NCI-H2196 treated with DMSO at 0.1 percent for 48 hours (cell line): ENCODE measurements around the gene HENMT1.

Source experiments
- DNase-seq: peaks from one replicate; lab custom pipeline; 2025; ENCODE audit not compliant: unreplicated experiment; lab: John Stamatoyannopoulos, UW

Gene HENMT1

DNA sequence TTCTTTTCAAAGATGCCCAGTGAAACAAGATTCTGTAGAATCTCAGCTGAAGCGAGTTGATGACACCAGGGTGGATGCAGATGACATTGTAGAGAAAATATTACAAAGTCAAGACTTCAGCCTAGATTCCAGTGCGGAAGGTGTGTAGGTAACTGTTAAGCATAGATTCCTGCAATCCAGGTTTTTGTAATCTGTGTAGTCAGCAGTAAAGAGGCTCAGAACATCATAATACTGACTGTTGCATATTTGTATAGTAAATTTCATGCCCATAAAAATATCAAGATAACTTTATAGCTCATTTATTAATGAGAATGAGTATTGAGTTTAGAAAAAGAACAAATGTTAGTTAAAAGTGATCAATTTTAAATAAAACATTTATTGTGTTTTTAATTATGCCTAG, 32.2 kb downstream of the HENMT1 start:
- DNase-seq: no peak

DNA sequence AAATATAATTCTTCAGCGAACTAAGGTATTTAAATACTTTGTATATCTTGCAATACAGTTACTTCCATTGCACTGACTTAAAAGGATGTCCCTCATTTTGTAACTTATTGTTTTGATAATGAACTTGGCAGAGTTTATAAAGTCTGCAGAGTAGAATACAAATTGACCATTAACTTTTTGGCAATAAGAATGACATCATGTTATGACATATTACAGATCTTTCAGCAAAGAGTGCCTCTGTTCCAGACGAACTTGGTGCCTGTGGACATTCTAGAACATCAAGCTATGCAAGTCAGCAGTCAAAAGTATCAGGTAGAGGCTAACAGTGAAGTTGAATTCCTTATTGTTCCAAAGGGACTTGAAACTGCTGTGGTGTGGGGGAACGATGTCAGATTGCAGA, 32.9 kb downstream of the HENMT1 start:
- DNase-seq: no peak

DNA sequence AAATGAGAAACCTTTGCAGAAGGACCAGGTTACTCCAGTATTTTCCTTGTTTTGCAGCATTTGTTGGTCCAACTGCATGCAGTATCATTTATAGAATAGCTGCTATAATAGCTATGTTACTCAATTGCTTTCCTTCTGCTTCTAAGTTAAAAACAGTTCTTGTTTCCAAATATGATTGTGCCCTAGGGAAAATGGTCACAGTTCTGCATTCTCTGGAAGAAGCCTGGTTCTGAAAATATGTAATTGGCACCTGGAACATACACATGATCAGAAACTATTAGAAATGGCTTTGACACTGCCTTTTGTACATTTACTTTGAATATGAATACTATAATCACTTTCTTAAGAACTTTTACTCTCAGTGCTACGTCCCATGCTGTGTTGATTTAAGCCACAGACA, 33.6 kb downstream of the HENMT1 start:
- DNase-seq: no peak

GRCh38 chr1:108624069-108624468, 36.8 kb downstream of the HENMT1 start:
- DNase-seq: no peak

DNA sequence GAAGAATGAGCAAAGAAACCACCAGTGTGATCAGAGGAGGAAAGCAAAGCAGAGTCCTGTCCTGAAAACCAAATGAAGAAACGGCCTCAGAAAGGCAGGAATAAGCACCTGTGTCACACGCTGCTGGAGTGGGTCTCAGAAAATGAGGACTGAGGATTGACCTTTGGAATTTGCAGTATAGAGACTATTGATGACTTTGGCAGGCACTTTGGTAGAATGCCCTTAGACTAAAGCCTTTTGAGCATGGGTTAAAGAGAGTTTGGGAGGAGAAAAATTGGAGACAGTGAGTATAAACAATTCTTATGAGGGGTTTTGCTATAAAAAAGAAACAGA, 43.2 kb downstream of the HENMT1 start:
- no peak for DNase-seq

- no peak for DNase-seq
Observed at GRCh38 chr1:108617008-108617723, 43.7 kb downstream of the HENMT1 start.

GRCh38 chr1:108615544-108615943, 45.3 kb downstream of the HENMT1 start:
- no peak for DNase-seq

DNA sequence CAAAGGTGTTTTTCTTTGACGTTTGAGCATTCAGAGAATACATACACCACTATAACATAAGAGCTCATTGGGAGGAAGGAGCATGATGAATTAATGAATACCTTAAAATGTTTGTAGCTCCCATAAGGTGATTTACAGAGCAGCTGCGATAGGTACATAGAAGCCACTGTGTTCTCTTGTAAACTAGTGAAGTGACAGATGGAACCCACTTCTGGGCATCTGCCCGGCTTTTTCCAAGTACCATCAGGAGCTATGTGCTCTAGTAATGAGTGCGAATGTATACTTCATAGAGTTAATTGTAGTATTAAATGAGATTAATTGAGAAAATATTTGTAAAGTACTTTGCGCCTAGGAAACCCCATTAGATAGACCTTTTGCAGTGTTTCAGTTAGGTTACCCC, 48.4 kb downstream of the HENMT1 start:
- no peak for DNase-seq

- no peak for DNase-seq
Observed at GRCh38 chr1:108611984-108612383, 48.9 kb downstream of the HENMT1 start.

DNA sequence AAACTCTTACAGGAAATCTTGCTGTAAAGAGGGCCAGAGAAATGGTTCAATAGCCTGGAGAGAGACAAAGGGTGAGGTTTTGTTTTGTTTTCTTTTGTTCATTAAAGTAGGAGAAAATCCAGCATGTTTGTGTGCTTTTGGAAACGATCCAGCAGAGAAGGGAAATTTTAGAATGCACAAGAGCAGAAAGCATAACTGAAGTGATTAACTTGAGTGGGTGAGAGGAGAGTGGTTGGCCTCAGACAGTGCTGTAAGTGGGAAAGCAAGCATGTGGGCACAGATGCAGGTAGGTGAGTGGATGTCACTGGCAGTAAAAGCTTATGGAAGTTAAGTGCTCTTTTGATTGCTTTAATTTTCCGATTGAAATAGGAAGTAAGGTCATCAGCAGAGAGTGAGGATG, 50.8 kb downstream of the HENMT1 start:
- peak; percentile 37 for DNase-seq

- no peak for DNase-seq
Observed at GRCh38 chr1:108609483-108610049, 51.3 kb downstream of the HENMT1 start.

DNA sequence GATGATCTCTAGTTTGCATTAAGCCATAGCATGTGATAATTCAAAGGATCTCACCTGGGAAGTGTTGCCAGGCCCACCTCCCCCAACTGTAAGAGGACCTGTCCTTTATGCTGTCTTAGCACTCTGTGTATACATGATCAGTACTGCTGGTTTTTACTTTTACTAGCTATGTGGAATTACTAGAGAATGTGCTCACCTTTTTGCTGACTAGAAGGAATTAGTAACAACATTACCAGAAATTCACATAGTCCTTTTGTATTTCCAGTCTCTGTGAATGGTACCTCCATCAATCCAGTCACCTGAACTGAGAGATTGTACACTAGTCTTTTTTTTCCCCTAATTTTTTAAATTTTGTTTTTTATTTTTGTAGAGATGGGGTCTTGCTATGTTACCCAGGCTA, 54.4 kb downstream of the HENMT1 start:
- DNase-seq: no peak

- DNase-seq: no peak
Observed at GRCh38 chr1:108605633-108606032, 55.3 kb downstream of the HENMT1 start.

GRCh38 chr1:108601708-108602410, 59.0 kb downstream of the HENMT1 start:
- DNase-seq: no peak

GRCh38 chr1:108600504-108600903, 60.4 kb downstream of the HENMT1 start:
- DNase-seq: no peak

- DNase-seq: no peak
Observed at GRCh38 chr1:108598340-108598739, 62.6 kb downstream of the HENMT1 start.
